Activated T-helper 1 cell treated with anti-CD3 and anti-CD28 coated beads, Interleukin-2, amount 50 U/mL, for 16 hours (primary cell): ENCODE data around the gene CTNNBL1.
"Not testable (repeated sequence)": the region's sequence is repeated elsewhere in the genome, so short reads cannot be mapped to it uniquely, and the experiment has no call there.

Experiments used
- DNase-seq, 2 donors: peaks; one replicate each; pipeline ENCODE4 v3.0.0-alpha.2; 2020; ENCODE audit warnings: low read depth in 1 of 2, low spot score in 1 of 2

CTNNBL1 gene

GRCh38 chr20:37677969-37678861 is 15.6 kb upstream of the CTNNBL1 start:
- no peak for DNase-seq

GRCh38 chr20:37679751-37680150 is 14.1 kb upstream of the CTNNBL1 start:
- DNase-seq: not testable (repeated sequence)

- no peak for DNase-seq
These were observed 13.4 kb upstream of the CTNNBL1 start for GRCh38 chr20:37680420-37680819.

GRCh38 chr20:37681384-37682112 is 12.3 kb upstream of the CTNNBL1 start:
- DNase-seq: no peak

- DNase-seq: not testable (repeated sequence)
These were observed 10.7 kb upstream of the CTNNBL1 start for GRCh38 chr20:37683146-37683545.

- DNase-seq: no peak
These were observed 6.9 kb upstream of the CTNNBL1 start for GRCh38 chr20:37686762-37687477.

- DNase-seq: no peak
These were observed 6.4 kb upstream of the CTNNBL1 start for GRCh38 chr20:37687478-37687805.

- DNase-seq: no peak
These were observed 5.7 kb upstream of the CTNNBL1 start for GRCh38 chr20:37688093-37688492.

- no peak for DNase-seq
These were observed 3.0 kb upstream of the CTNNBL1 start for GRCh38 chr20:37690626-37691369.

- no peak for DNase-seq
These were observed 1.2 kb upstream of the CTNNBL1 start for GRCh38 chr20:37692459-37693166.

- DNase-seq: no peak
These were observed 592 bp upstream of the CTNNBL1 start for GRCh38 chr20:37693242-37693634.

GRCh38 chr20:37695684-37696342 is 2.0 kb downstream of the CTNNBL1 start:
- DNase-seq: no peak

- DNase-seq: no peak
These were observed 3.5 kb downstream of the CTNNBL1 start for GRCh38 chr20:37697314-37697713.

GRCh38 chr20:37699202-37699601 is 5.4 kb downstream of the CTNNBL1 start:
- no peak for DNase-seq

- no peak for DNase-seq
These were observed 6.5 kb downstream of the CTNNBL1 start for GRCh38 chr20:37700301-37700700.

GRCh38 chr20:37701676-37702075 is 7.8 kb downstream of the CTNNBL1 start:
- not testable (repeated sequence) for DNase-seq

- no peak for DNase-seq
These were observed 8.7 kb downstream of the CTNNBL1 start for GRCh38 chr20:37702403-37703034.

GRCh38 chr20:37703035-37703845 is 9.4 kb downstream of the CTNNBL1 start:
- DNase-seq: no peak

- DNase-seq: no peak
These were observed 11.1 kb downstream of the CTNNBL1 start for GRCh38 chr20:37704955-37705354.
